GM23338 (cell line): Measurements from ENCODE around the gene LCLAT1. TPM values are rescaled to one million over a fixed set of nuclear protein-coding genes. Genes with fewer than 3 reads are reported as not detected.
"Not testable (repeated sequence)": the region's sequence is repeated elsewhere in the genome, so short reads cannot be mapped to it uniquely, and the experiment has no call there.

ENCODE experiments used
- ATAC-seq: fragments of 200-7000 bp; cut with Tn5 transposase; 3 replicates; pipeline ENCODE4 v1.9.1; 2020
- DNase-seq: peaks from one replicate; pipeline ENCODE4 v3.0.0-alpha.2; 2015; ENCODE audit warnings: low spot score
- H2AFZ ChIP-seq: fragments of 200-600 bp; sonication (generic); 2 replicates; pipeline ENCODE4 v1.8.0; 2016; ENCODE audit warnings: antibody characterized with exemption, mild to moderate bottlenecking, moderate library complexity
- H3F3A ChIP-seq: fragments of 200-600 bp; sonication (generic); replicated peaks from 2 replicates; pipeline ENCODE4 v1.8.0; 2017; ENCODE audit warnings: antibody characterized with exemption, mixed run types, low read depth
- H3K27ac ChIP-seq: fragments of 200-600 bp; sonication (generic); 2 replicates; pipeline ENCODE4 v1.6.1; 2016; ENCODE audit warnings: low read depth
- H3K27me3 ChIP-seq: fragments of 200-600 bp; sonication (generic); 2 replicates; pipeline ENCODE4 v1.8.0; 2016; ENCODE audit warnings: mild to moderate bottlenecking, mixed run types, moderate library complexity; ENCODE audit not compliant: insufficient read depth
- H3K36me3 ChIP-seq: fragments of 200-600 bp; sonication (generic); 2 replicates; pipeline ENCODE4 v1.8.0; 2016; ENCODE audit warnings: mild to moderate bottlenecking; ENCODE audit not compliant: insufficient read depth
- H3K4me1 ChIP-seq: fragments of 200-600 bp; sonication (generic); 2 replicates; pipeline ENCODE4 v1.8.0; 2016; ENCODE audit warnings: mild to moderate bottlenecking, moderate library complexity; ENCODE audit not compliant: insufficient read depth
- H3K4me2 ChIP-seq: fragments of 200-600 bp; sonication (generic); 2 replicates; pipeline ENCODE4 v1.7.1; 2017; ENCODE audit warnings: mixed run types
- H3K4me3 ChIP-seq: fragments of 200-600 bp; sonication (generic); 2 replicates; pipeline ENCODE4 v1.6.1; 2016; ENCODE audit warnings: mixed run types
- H3K79me2 ChIP-seq: fragments of 200-600 bp; sonication (generic); replicated peaks from 2 replicates; pipeline ENCODE4 v1.8.0; 2017; ENCODE audit warnings: mild to moderate bottlenecking; ENCODE audit not compliant: insufficient read depth
- H3K9me2 ChIP-seq: fragments of 200-600 bp; sonication (generic); 2 replicates; pipeline ENCODE4 v1.8.0; 2017; ENCODE audit not compliant: insufficient read depth
- H4K20me1 ChIP-seq: fragments of 200-600 bp; sonication (generic); replicated peaks from 2 replicates; pipeline ENCODE4 v1.8.0; 2017; ENCODE audit warnings: mild to moderate bottlenecking; ENCODE audit not compliant: insufficient read depth
- H3K27ac Mint-ChIP-seq: 2 replicates; pipeline ENCODE4 v1.8.0; 2020; ENCODE audit warnings: inconsistent platforms, mild to moderate bottlenecking, moderate library complexity, mixed read lengths
- H3K27me3 Mint-ChIP-seq: 3 replicates; pipeline ENCODE4 v1.8.0; 2022; ENCODE audit warnings: low read depth, mild to moderate bottlenecking, moderate library complexity, mixed read lengths, inconsistent platforms; ENCODE audit not compliant: insufficient read depth, poor library complexity
- H3K36me3 Mint-ChIP-seq: 3 replicates; pipeline ENCODE4 v1.8.0; 2021; ENCODE audit warnings: low read depth, mild to moderate bottlenecking, inconsistent platforms, moderate library complexity, mixed read lengths
- H3K4me1 Mint-ChIP-seq: 3 replicates; pipeline ENCODE4 v1.8.0; 2020; ENCODE audit warnings: mild to moderate bottlenecking, inconsistent platforms, mixed read lengths
- H3K4me3 Mint-ChIP-seq: 3 replicates; pipeline ENCODE4 v1.8.0; 2021; ENCODE audit warnings: moderate library complexity, mild to moderate bottlenecking, inconsistent platforms, mixed read lengths
- H3K9me3 Mint-ChIP-seq: 3 replicates; pipeline ENCODE4 v1.8.0; 2020; ENCODE audit warnings: moderate library complexity, mild to moderate bottlenecking, inconsistent platforms, mixed read lengths
- CTCF ChIP-seq, 2 experiments: fragments of 200-600 bp in 1 of 2; sonication (generic) in 1 of 2; conservative IDR thresholded peaks; 2 replicates each; pipeline versions ENCODE4 v1.5.1 to v1.6.1; 2016 to 2017; ENCODE audit warnings: antibody characterized with exemption in 2 of 2, low read depth in 2 of 2, mild to moderate bottlenecking in 2 of 2, moderate library complexity in 1 of 2
- ETS1 ChIP-seq: IDR thresholded peaks from 2 replicates; pipeline ENCODE4 v1.6.1; 2016; ENCODE audit warnings: antibody characterized with exemption
- EZH2 ChIP-seq: fragments of 200-600 bp; sonication (generic); IDR thresholded peaks from one replicate; pipeline ENCODE4 v1.8.0; 2017; ENCODE audit warnings: antibody characterized with exemption, mild to moderate bottlenecking, low read depth; ENCODE audit not compliant: unreplicated experiment
- JUNB ChIP-seq: IDR thresholded peaks from one replicate; pipeline ENCODE4 v1.6.1; 2016; ENCODE audit warnings: antibody characterized with exemption; ENCODE audit not compliant: unreplicated experiment
- NANOG ChIP-seq: IDR thresholded peaks from 2 replicates; pipeline ENCODE4 v1.6.1; 2016; ENCODE audit warnings: antibody characterized with exemption, borderline replicate concordance
- POLR2AphosphoS5 ChIP-seq: IDR thresholded peaks from 2 replicates; pipeline ENCODE4 v1.6.1; 2016; ENCODE audit warnings: antibody characterized with exemption, low read depth
- ZNF114 ChIP-seq: fragments of 250-450 bp; sonication (Bioruptor Pico); IDR thresholded peaks from 2 replicates; pipeline ENCODE4 v1.5.0; 2020; ENCODE audit warnings: mild to moderate bottlenecking, moderate library complexity
- ZNF331 ChIP-seq: fragments of 250-450 bp; sonication (Bioruptor Pico); IDR thresholded peaks from 2 replicates; pipeline ENCODE4 v1.5.0; 2020; ENCODE audit warnings: low read depth, mild to moderate bottlenecking, moderate library complexity
- polyA plus RNA-seq: library from polyadenylated mRNA; unstranded; fragments of >200 nt; fragmentation: Nextera tagmentation; extraction: Ambion mirVana; gene quantifications from 2 replicates; pipeline ENCODE4 v1.2.1, GENCODE V29; 2016
- total RNA-seq: library from RNA; depleted of rRNA; stranded (reverse); fragments of >200 nt; shearing (Covaris generic); gene quantifications from 2 replicates; pipeline ENCODE4 v1.2.3, GENCODE V29; 2014

The LCLAT1 gene
- total and polyA plus RNA-seq, 2 experiments from 2014 or later = 11.5 to 30.1 TPM

- TF ChIP-seq CTCF (conservative IDR thresholded peaks at IDR 0.05; ENCODE audit: low read depth in 2 of 2) (no peak), JUNB (no peak), POLR2AphosphoS5 (no peak), NANOG (no peak), ETS1 (no peak)
Observed at GRCh38 chr2:30512243-30512886, 65.3 kb downstream of the LCLAT1 start (continued).

GRCh38 chr2:30513649-30514048 is 66.6 kb downstream of the LCLAT1 start:
- H3K4me3 Mint-ChIP-seq, H4K20me1 ChIP-seq, H3K36me3 ChIP-seq, H3K27me3 ChIP-seq, H2AFZ ChIP-seq, H3F3A ChIP-seq, DNase-seq, ATAC-seq, H3K27me3 Mint-ChIP-seq, H3K4me3 ChIP-seq, H3K9me2 ChIP-seq, H3K27ac ChIP-seq: not testable (repeated sequence)
- peaks cover 40% of the 10 kb centered on the region for H3K4me1 Mint-ChIP-seq
- Histone ChIP-seq H3K79me2 (peaks cover 59% of the 10 kb centered on the region), H3K4me1 (peaks cover 39% of the 10 kb centered on the region), H3K4me2 (peak overlapping the region; percentile 33)
- peak overlapping the region; percentile 4 for H3K27ac Mint-ChIP-seq
- H3K9me3 Mint-ChIP-seq = peaks cover 10% of the 10 kb centered on the region
- H3K36me3 Mint-ChIP-seq = peaks cover 13% of the 10 kb centered on the region

GRCh38 chr2:30514134-30514847 is 67.2 kb downstream of the LCLAT1 start:
- Histone ChIP-seq H3K4me2 (peak overlapping the region; percentile 33; the same call in 1 of the 2 replicates), H3K4me3 (no peak overlapping the region), H4K20me1 (no peaks in the 10 kb centered on the region), H3K27me3 (no peaks in the 10 kb centered on the region), H3K9me2 (no peaks in the 10 kb centered on the region), H3K4me1 (peaks cover 39% of the 10 kb centered on the region), H3K36me3 (no peaks in the 10 kb centered on the region), H2AFZ (no peak overlapping the region), H3K79me2 (peaks cover 52% of the 10 kb centered on the region), H3K27ac (no peak overlapping the region), H3F3A (no peaks in the 10 kb centered on the region)
- Mint-ChIP-seq H3K27ac (peak overlapping the region; percentile 4), H3K36me3 (peaks cover 20% of the 10 kb centered on the region), H3K27me3 (no peaks in the 10 kb centered on the region), H3K4me1 (peaks cover 40% of the 10 kb centered on the region), H3K9me3 (peaks cover 15% of the 10 kb centered on the region), H3K4me3 (no peak overlapping the region)
- peak; percentile 10 for DNase-seq
- ATAC-seq = no peak; the same call in 2 of the 3 replicates
- TF ChIP-seq CTCF (conservative IDR thresholded peaks at IDR 0.05; ENCODE audit: low read depth in 2 of 2) (no peak), ZNF331 (CRISPR knock-in tag) (no peak), EZH2 (no peak), POLR2AphosphoS5 (no peak), ZNF114 (CRISPR knock-in tag) (no peak)
